ENCODE measurements around the gene KCND2.

The KCND2 gene

GRCh38 chr7:120394595-120394994 is 121.6 kb downstream of the KCND2 start:
- H3K4me1 ChIP-seq (ENCODE audit: control extremely low read depth in 1 of 4, control insufficient read depth in 4 of 4, insufficient read depth in 4 of 4, low read length in 3 of 4): no peaks in the 10 kb centered on the region
- DNase-seq: no peak
- no peaks in the 10 kb centered on the region for H3K36me3 ChIP-seq (ENCODE audit: control insufficient read depth in 4 of 4, insufficient read depth in 4 of 4, low read length in 3 of 4)
- no peaks in the 10 kb centered on the region for H3K27me3 ChIP-seq (replicated peaks in 2 of 5; ENCODE audit: control insufficient read depth in 4 of 5, insufficient read depth in 5 of 5, low read length in 4 of 5)
- no peak overlapping the region for H3K27ac ChIP-seq (ENCODE audit: insufficient read depth in 1 of 2, low read depth in 1 of 2, low read length in 2 of 2, poor library complexity in 1 of 2, severe bottlenecking in 2 of 2)
- H3K9me3 ChIP-seq (ENCODE audit: control extremely low read depth in 1 of 5, control insufficient read depth in 4 of 5, insufficient read depth in 2 of 5, low read depth in 1 of 5, low read length in 4 of 5): no peaks in the 10 kb centered on the region
- CTCF ChIA-PET: no interaction called here
- H3K4me3 ChIP-seq (ENCODE audit: control insufficient read depth in 1 of 7, extremely low read depth in 1 of 7, insufficient read depth in 4 of 7, low read depth in 2 of 7, low read length in 6 of 7): no peak overlapping the region
- POLR2A ChIA-PET: no interaction called here

GRCh38 chr7:120395526-120396019 is 122.6 kb downstream of the KCND2 start:
- CTCF ChIA-PET: no interaction called here
- H3K4me1 ChIP-seq (ENCODE audit: control extremely low read depth in 1 of 4, control insufficient read depth in 4 of 4, insufficient read depth in 4 of 4, low read length in 3 of 4): no peaks in the 10 kb centered on the region
- H3K9me3 ChIP-seq (ENCODE audit: control extremely low read depth in 1 of 5, control insufficient read depth in 4 of 5, insufficient read depth in 2 of 5, low read depth in 1 of 5, low read length in 4 of 5): no peaks in the 10 kb centered on the region
- DNase-seq: no peak
- H3K27ac ChIP-seq (ENCODE audit: insufficient read depth in 1 of 2, low read depth in 1 of 2, low read length in 2 of 2, poor library complexity in 1 of 2, severe bottlenecking in 2 of 2): no peak overlapping the region
- POLR2A ChIA-PET: no interaction called here
- no peaks in the 10 kb centered on the region for H3K36me3 ChIP-seq (ENCODE audit: control insufficient read depth in 4 of 4, insufficient read depth in 4 of 4, low read length in 3 of 4)
- H3K4me3 ChIP-seq (ENCODE audit: control insufficient read depth in 1 of 7, extremely low read depth in 1 of 7, insufficient read depth in 4 of 7, low read depth in 2 of 7, low read length in 6 of 7): no peak overlapping the region
- H3K27me3 ChIP-seq (replicated peaks in 2 of 5; ENCODE audit: control insufficient read depth in 4 of 5, insufficient read depth in 5 of 5, low read length in 4 of 5): no peaks in the 10 kb centered on the region
- 86% methylated on average over 1 of the region's 3 CpGs for WGBS (ENCODE audit: insufficient coverage)

- peaks cover 0 to 3% (median 0%) of the 10 kb centered on the region in 5 experiments for H3K27me3 ChIP-seq (replicated peaks in 2 of 5; ENCODE audit: control insufficient read depth in 4 of 5, insufficient read depth in 5 of 5, low read length in 4 of 5)
- 100% methylated on average over 2 of the region's 3 CpGs for WGBS (ENCODE audit: insufficient coverage)
- H3K4me1 ChIP-seq (ENCODE audit: control extremely low read depth in 1 of 4, control insufficient read depth in 4 of 4, insufficient read depth in 4 of 4, low read length in 3 of 4): no peaks in the 10 kb centered on the region
- H3K27ac ChIP-seq (ENCODE audit: insufficient read depth in 1 of 2, low read depth in 1 of 2, low read length in 2 of 2, poor library complexity in 1 of 2, severe bottlenecking in 2 of 2): no peak overlapping the region
- ChIA-PET POLR2A (no interaction called here), CTCF (no interaction called here)
- H3K36me3 ChIP-seq (ENCODE audit: control insufficient read depth in 4 of 4, insufficient read depth in 4 of 4, low read length in 3 of 4): no peaks in the 10 kb centered on the region
- no peak overlapping the region for H3K4me3 ChIP-seq (ENCODE audit: control insufficient read depth in 1 of 7, extremely low read depth in 1 of 7, insufficient read depth in 4 of 7, low read depth in 2 of 7, low read length in 6 of 7)
- no peak for DNase-seq
- H3K9me3 ChIP-seq (ENCODE audit: control extremely low read depth in 1 of 5, control insufficient read depth in 4 of 5, insufficient read depth in 2 of 5, low read depth in 1 of 5, low read length in 4 of 5): no peaks in the 10 kb centered on the region
These were observed 125.5 kb downstream of the KCND2 start for GRCh38 chr7:120398284-120399000.

- POLR2A ChIA-PET: no interaction called here
These were observed 128.0 kb downstream of the KCND2 start for GRCh38 chr7:120400806-120401455.

GRCh38 chr7:120402079-120402767 is 129.2 kb downstream of the KCND2 start:
- no peaks in the 10 kb centered on the region for H3K9me3 ChIP-seq (ENCODE audit: control extremely low read depth in 1 of 5, control insufficient read depth in 4 of 5, insufficient read depth in 2 of 5, low read depth in 1 of 5, low read length in 4 of 5)
- 49% methylated on average over 3 of the region's 4 CpGs for WGBS (ENCODE audit: insufficient coverage)
- H3K4me1 ChIP-seq (ENCODE audit: control extremely low read depth in 1 of 4, control insufficient read depth in 4 of 4, insufficient read depth in 4 of 4, low read length in 3 of 4): no peaks in the 10 kb centered on the region
- no peak overlapping the region for H3K27ac ChIP-seq (ENCODE audit: insufficient read depth in 1 of 2, low read depth in 1 of 2, low read length in 2 of 2, poor library complexity in 1 of 2, severe bottlenecking in 2 of 2)
- H3K27me3 ChIP-seq (replicated peaks in 2 of 5; ENCODE audit: control insufficient read depth in 4 of 5, insufficient read depth in 5 of 5, low read length in 4 of 5): peaks cover 0 to 3% (median 0%) of the 10 kb centered on the region in 5 experiments
- no peaks in the 10 kb centered on the region for H3K36me3 ChIP-seq (ENCODE audit: control insufficient read depth in 4 of 4, insufficient read depth in 4 of 4, low read length in 3 of 4)
- POLR2A ChIA-PET: no interaction called here
- no peak overlapping the region for H3K4me3 ChIP-seq (ENCODE audit: control insufficient read depth in 1 of 7, extremely low read depth in 1 of 7, insufficient read depth in 4 of 7, low read depth in 2 of 7, low read length in 6 of 7)
- CTCF ChIA-PET: interaction anchor here (0.9 kb wide), 1 partner anchor 14 kb away, joined by 3 read pairs; no protein-coding TSS in a partner anchor
- DNase-seq: no peak

More at GRCh38 chr7:120400806-120401455, 128.0 kb downstream of the KCND2 start:
- Histone ChIP-seq H3K4me1 (ENCODE audit: control extremely low read depth in 1 of 4, control insufficient read depth in 4 of 4, insufficient read depth in 4 of 4, low read length in 3 of 4) (no peaks in the 10 kb centered on the region), H3K27me3 (replicated peaks in 2 of 5; ENCODE audit: control insufficient read depth in 4 of 5, insufficient read depth in 5 of 5, low read length in 4 of 5) (peaks cover 0 to 3% (median 0%) of the 10 kb centered on the region in 5 experiments), H3K36me3 (ENCODE audit: control insufficient read depth in 4 of 4, insufficient read depth in 4 of 4, low read length in 3 of 4) (no peaks in the 10 kb centered on the region), H3K9me3 (ENCODE audit: control extremely low read depth in 1 of 5, control insufficient read depth in 4 of 5, insufficient read depth in 2 of 5, low read depth in 1 of 5, low read length in 4 of 5) (no peaks in the 10 kb centered on the region), H3K4me3 (ENCODE audit: control insufficient read depth in 1 of 7, extremely low read depth in 1 of 7, insufficient read depth in 4 of 7, low read depth in 2 of 7, low read length in 6 of 7) (no peak overlapping the region), H3K27ac (ENCODE audit: insufficient read depth in 1 of 2, low read depth in 1 of 2, low read length in 2 of 2, poor library complexity in 1 of 2, severe bottlenecking in 2 of 2) (no peak overlapping the region)
- no CpG with 5 or more reads among the region's 2 CpGs for WGBS (ENCODE audit: insufficient coverage)
- no peak for DNase-seq
- CTCF ChIA-PET: interaction anchor here (1.1 kb wide), 1 partner anchor 11 kb away, joined by 3 read pairs; no protein-coding TSS in a partner anchor

GRCh38 chr7:120402801-120403200 is 129.8 kb downstream of the KCND2 start:
- Histone ChIP-seq H3K36me3 (ENCODE audit: control insufficient read depth in 4 of 4, insufficient read depth in 4 of 4, low read length in 3 of 4) (no peaks in the 10 kb centered on the region), H3K9me3 (ENCODE audit: control extremely low read depth in 1 of 5, control insufficient read depth in 4 of 5, insufficient read depth in 2 of 5, low read depth in 1 of 5, low read length in 4 of 5) (no peaks in the 10 kb centered on the region), H3K27ac (ENCODE audit: insufficient read depth in 1 of 2, low read depth in 1 of 2, low read length in 2 of 2, poor library complexity in 1 of 2, severe bottlenecking in 2 of 2) (no peak overlapping the region), H3K4me3 (ENCODE audit: control insufficient read depth in 1 of 7, extremely low read depth in 1 of 7, insufficient read depth in 4 of 7, low read depth in 2 of 7, low read length in 6 of 7) (no peak overlapping the region), H3K4me1 (ENCODE audit: control extremely low read depth in 1 of 4, control insufficient read depth in 4 of 4, insufficient read depth in 4 of 4, low read length in 3 of 4) (no peaks in the 10 kb centered on the region), H3K27me3 (replicated peaks in 2 of 5; ENCODE audit: control insufficient read depth in 4 of 5, insufficient read depth in 5 of 5, low read length in 4 of 5) (peaks cover 0 to 3% (median 0%) of the 10 kb centered on the region in 5 experiments)
- ChIA-PET POLR2A (no interaction called here), CTCF (interaction anchor here (0.6 to 0.9 kb wide), 3 partner anchors 13 to 482 kb away, joined by 3 to 4 read pairs (median 3); no protein-coding TSS in a partner anchor)
- 86% methylated on average over 1 of the region's 1 CpG for WGBS (ENCODE audit: insufficient coverage)
- no peak for DNase-seq

GRCh38 chr7:120404042-120404441 is 131.1 kb downstream of the KCND2 start:
- ChIA-PET CTCF (no interaction called here), POLR2A (no interaction called here)
- DNase-seq: no peak
- WGBS (ENCODE audit: insufficient coverage): no CpG with 5 or more reads among the region's 1 CpG
- Histone ChIP-seq H3K4me1 (ENCODE audit: control extremely low read depth in 1 of 4, control insufficient read depth in 4 of 4, insufficient read depth in 4 of 4, low read length in 3 of 4) (no peaks in the 10 kb centered on the region), H3K27me3 (replicated peaks in 2 of 5; ENCODE audit: control insufficient read depth in 4 of 5, insufficient read depth in 5 of 5, low read length in 4 of 5) (peaks cover 0 to 3% (median 0%) of the 10 kb centered on the region in 5 experiments), H3K36me3 (ENCODE audit: control insufficient read depth in 4 of 4, insufficient read depth in 4 of 4, low read length in 3 of 4) (no peaks in the 10 kb centered on the region), H3K4me3 (ENCODE audit: control insufficient read depth in 1 of 7, extremely low read depth in 1 of 7, insufficient read depth in 4 of 7, low read depth in 2 of 7, low read length in 6 of 7) (no peak overlapping the region), H3K9me3 (ENCODE audit: control extremely low read depth in 1 of 5, control insufficient read depth in 4 of 5, insufficient read depth in 2 of 5, low read depth in 1 of 5, low read length in 4 of 5) (no peaks in the 10 kb centered on the region), H3K27ac (ENCODE audit: insufficient read depth in 1 of 2, low read depth in 1 of 2, low read length in 2 of 2, poor library complexity in 1 of 2, severe bottlenecking in 2 of 2) (no peak overlapping the region)
